Osteoblast (primary cell): ENCODE results near the gene AFAP1L2. TPM values are rescaled to one million over a fixed set of nuclear protein-coding genes. Genes with fewer than 3 reads are reported as not detected.

Source experiments
- DNase-seq: peaks from one replicate; pipeline ENCODE4 v3.0.0; 2011; ENCODE audit warnings: low spot score, mixed read lengths; ENCODE audit not compliant: insufficient read length; ENCODE audit errors: missing footprints
- H2AFZ ChIP-seq: 2 replicates; pipeline ENCODE4 v1.6.0; 2011; ENCODE audit warnings: mild to moderate bottlenecking, low read length
- H3K27ac ChIP-seq: 2 replicates; pipeline ENCODE4 v1.5.1; 2011; ENCODE audit warnings: mild to moderate bottlenecking, low read depth, low read length, moderate library complexity
- H3K27me3 ChIP-seq: 2 replicates; pipeline ENCODE4 v1.6.0; 2012; ENCODE audit warnings: mild to moderate bottlenecking, control low read depth, inconsistent platforms, low read length, moderate library complexity; ENCODE audit not compliant: insufficient read depth
- H3K36me3 ChIP-seq: 2 replicates; pipeline ENCODE4 v1.5.1; 2011; ENCODE audit warnings: mild to moderate bottlenecking, low read length, control low read depth, moderate library complexity; ENCODE audit not compliant: insufficient read depth
- H3K4me1 ChIP-seq: 2 replicates; pipeline ENCODE4 v1.5.1; 2011; ENCODE audit warnings: mild to moderate bottlenecking, low read length, control low read depth, moderate library complexity; ENCODE audit not compliant: insufficient read depth
- H3K4me2 ChIP-seq: 2 replicates; pipeline ENCODE4 v1.6.0; 2011; ENCODE audit warnings: mild to moderate bottlenecking, low read length; ENCODE audit not compliant: insufficient read depth
- H3K4me3 ChIP-seq: fragments of 200-600 bp; sonication (generic); 3 replicates; pipeline ENCODE4 v1.5.1; 2012; ENCODE audit warnings: mild to moderate bottlenecking, low read length, inconsistent platforms; ENCODE audit not compliant: insufficient read depth
- H3K79me2 ChIP-seq: 2 replicates; pipeline ENCODE4 v1.6.0; 2012; ENCODE audit warnings: mild to moderate bottlenecking, low read length, control low read depth, inconsistent platforms; ENCODE audit not compliant: insufficient read depth
- H3K9me3 ChIP-seq: 2 replicates; pipeline ENCODE4 v1.5.1; 2011; ENCODE audit warnings: low read depth, low read length, control low read depth
- H4K20me1 ChIP-seq: 2 replicates; pipeline ENCODE4 v1.6.0; 2012; ENCODE audit warnings: mild to moderate bottlenecking, low read length, control low read depth; ENCODE audit not compliant: insufficient read depth
- total RNA-seq: library from RNA; depleted of rRNA; stranded (reverse); fragments of >200 nt; gene quantifications from 2 replicates; pipeline ENCODE4 v1.2.3, GENCODE V29; 2012
- TF ChIP-seq, protein P1 (sequence below): IDR thresholded peaks from 2 replicates; pipeline ENCODE4 v1.5.1; 2011; ENCODE audit warnings: mild to moderate bottlenecking, low read depth, low read length, moderate library complexity; ENCODE audit errors: extremely low read depth

AFAP1L2 gene
- total RNA-seq, 1 donor: 0.36 TPM

DNA sequence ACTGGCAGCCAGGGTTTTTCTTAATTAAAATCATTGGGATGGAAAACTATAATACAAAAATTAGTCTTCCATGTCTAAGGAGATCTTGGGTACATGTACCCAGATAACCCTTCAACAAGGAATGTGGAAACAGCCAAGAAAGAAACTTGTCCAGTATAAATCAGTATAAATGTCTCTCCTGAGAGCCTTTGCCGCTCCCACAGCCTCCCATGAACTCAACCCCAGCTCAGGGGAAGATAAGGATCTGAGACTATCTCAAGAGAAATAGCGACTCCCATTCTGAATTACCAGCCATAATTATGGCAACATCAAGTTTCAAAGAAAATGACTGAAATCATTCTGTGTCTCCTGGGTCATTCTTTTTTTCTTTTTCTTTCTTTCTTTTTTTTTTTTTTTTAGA, 32.6 kb upstream of the AFAP1L2 start:
- H3K4me1 ChIP-seq: no peaks in the 10 kb centered on the region
- no peak overlapping the region for H3K4me2 ChIP-seq
- TF ChIP-seq, protein P1, sequence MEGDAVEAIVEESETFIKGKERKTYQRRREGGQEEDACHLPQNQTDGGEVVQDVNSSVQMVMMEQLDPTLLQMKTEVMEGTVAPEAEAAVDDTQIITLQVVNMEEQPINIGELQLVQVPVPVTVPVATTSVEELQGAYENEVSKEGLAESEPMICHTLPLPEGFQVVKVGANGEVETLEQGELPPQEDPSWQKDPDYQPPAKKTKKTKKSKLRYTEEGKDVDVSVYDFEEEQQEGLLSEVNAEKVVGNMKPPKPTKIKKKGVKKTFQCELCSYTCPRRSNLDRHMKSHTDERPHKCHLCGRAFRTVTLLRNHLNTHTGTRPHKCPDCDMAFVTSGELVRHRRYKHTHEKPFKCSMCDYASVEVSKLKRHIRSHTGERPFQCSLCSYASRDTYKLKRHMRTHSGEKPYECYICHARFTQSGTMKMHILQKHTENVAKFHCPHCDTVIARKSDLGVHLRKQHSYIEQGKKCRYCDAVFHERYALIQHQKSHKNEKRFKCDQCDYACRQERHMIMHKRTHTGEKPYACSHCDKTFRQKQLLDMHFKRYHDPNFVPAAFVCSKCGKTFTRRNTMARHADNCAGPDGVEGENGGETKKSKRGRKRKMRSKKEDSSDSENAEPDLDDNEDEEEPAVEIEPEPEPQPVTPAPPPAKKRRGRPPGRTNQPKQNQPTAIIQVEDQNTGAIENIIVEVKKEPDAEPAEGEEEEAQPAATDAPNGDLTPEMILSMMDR: no peak
- no peaks in the 10 kb centered on the region for H4K20me1 ChIP-seq
- DNase-seq: no peak
- no peaks in the 10 kb centered on the region for H3K36me3 ChIP-seq
- no peak overlapping the region for H2AFZ ChIP-seq
- H3K27ac ChIP-seq: no peak overlapping the region
- no peaks in the 10 kb centered on the region for H3K79me2 ChIP-seq
- no peaks in the 10 kb centered on the region for H3K9me3 ChIP-seq
- no peaks in the 10 kb centered on the region for H3K27me3 ChIP-seq
- no peak overlapping the region for H3K4me3 ChIP-seq

DNA sequence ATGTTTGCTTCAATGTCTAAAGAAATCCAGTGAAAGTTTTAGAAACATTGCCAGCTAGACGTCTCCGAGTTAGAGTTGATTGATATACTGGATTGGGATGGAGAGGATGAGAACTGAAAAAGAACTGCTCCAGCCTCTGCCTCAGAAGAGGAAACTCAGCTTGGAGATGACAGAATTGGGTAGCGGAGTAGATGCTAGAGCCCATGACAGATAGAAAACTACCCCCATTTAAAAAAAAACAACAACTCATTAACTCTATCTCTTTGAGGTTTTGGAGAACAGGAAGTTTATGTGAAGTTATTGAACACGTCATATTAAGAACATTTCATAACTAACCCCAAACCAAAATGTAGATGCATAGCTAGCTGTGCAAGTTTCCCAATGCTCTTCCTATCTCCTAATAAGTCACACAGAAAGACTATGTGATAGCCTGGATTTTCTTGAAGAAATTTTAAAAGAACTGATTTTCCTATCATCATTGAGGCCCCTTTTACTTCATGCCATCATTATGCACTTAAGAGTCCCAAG, 28.3 kb upstream of the AFAP1L2 start:
- Histone ChIP-seq H3K4me1 (no peaks in the 10 kb centered on the region), H3K4me3 (no peak overlapping the region), H3K27me3 (no peaks in the 10 kb centered on the region), H3K4me2 (no peak overlapping the region), H3K79me2 (no peaks in the 10 kb centered on the region), H3K36me3 (no peaks in the 10 kb centered on the region), H3K27ac (no peak overlapping the region), H2AFZ (no peak overlapping the region), H3K9me3 (no peaks in the 10 kb centered on the region), H4K20me1 (no peaks in the 10 kb centered on the region)
- TF ChIP-seq, protein P1: no peak
- no peak for DNase-seq

GRCh38 chr10:114431414-114432135, 27.3 kb upstream of the AFAP1L2 start:
- no peaks in the 10 kb centered on the region for H3K36me3 ChIP-seq
- no peaks in the 10 kb centered on the region for H3K27me3 ChIP-seq
- H2AFZ ChIP-seq: no peak overlapping the region
- no peak overlapping the region for H3K4me3 ChIP-seq
- no peak for DNase-seq
- H4K20me1 ChIP-seq: no peaks in the 10 kb centered on the region
- no peaks in the 10 kb centered on the region for H3K79me2 ChIP-seq
- no peak overlapping the region for H3K27ac ChIP-seq
- H3K4me1 ChIP-seq: no peaks in the 10 kb centered on the region
- TF ChIP-seq, protein P1: no peak
- H3K9me3 ChIP-seq: no peaks in the 10 kb centered on the region
- no peak overlapping the region for H3K4me2 ChIP-seq

DNA sequence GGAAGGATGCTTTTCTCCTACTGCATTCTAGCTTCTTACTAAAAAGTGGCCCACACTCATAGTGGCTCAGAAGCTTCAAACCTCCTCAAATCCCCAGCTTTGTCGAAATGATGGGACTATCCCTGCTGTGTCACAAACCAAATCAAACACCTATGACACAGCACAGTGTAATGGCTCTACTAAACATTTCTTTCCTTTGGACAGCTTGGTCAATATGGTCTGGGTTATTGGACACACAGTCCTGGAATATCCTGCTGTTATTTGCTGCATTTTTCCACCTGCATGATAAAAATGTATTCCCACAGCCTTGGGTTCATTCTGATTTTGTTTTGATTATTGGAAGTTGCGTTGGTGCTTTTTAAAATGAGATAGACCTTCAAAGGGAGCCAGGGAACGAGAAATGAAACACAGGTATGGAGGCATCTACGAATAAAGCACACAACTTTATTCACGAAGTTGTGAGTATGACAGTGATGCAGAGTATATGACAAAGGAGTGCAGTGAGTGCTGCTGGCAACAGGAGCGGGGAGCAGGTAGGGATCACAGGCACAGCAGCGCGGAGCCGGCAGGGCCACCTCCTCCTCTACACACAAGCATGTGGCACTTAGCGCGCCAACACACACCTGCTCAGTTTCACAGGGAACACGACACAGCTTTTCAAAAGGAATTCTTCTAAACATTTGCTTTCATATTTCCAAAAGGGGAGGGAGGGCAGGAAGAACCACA, 26.5 kb upstream of the AFAP1L2 start:
- Histone ChIP-seq H3K4me3 (no peak overlapping the region), H3K79me2 (no peaks in the 10 kb centered on the region), H2AFZ (no peak overlapping the region), H3K27ac (no peak overlapping the region), H3K9me3 (no peaks in the 10 kb centered on the region), H3K36me3 (no peaks in the 10 kb centered on the region), H3K4me1 (no peaks in the 10 kb centered on the region), H3K27me3 (no peaks in the 10 kb centered on the region), H4K20me1 (no peaks in the 10 kb centered on the region), H3K4me2 (no peak overlapping the region)
- TF ChIP-seq, protein P1: no peak
- no peak for DNase-seq
